ENCODE results near the gene SHISA8.
A peak's percentile ranks its signal among the peaks of the same experiment; 100 is the strongest.
"Not testable (repeated sequence)": the region's sequence is repeated elsewhere in the genome, so short reads cannot be mapped to it uniquely, and the experiment has no call there.

Gene SHISA8

DNA sequence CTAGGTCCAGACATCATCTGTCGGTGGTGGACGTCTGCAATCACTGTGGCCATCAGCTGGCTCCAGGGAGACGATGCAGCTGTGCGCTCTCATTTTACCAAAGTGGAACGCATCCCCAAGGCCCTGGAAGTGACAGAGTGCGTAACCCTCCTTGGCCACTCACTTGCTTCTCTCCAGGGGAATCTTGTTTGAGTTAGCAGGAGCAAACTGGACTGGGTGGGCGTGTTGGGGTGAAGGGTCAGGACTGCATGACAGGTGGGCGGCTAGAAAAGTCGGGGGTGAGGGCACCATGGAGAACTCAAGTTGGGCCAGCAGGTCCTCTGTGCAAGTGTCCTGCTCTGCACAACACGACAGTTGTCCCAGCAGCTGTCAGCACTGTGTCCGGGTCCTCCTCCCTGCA, 16.2 kb downstream of the SHISA8 start:
- DNase-seq: no peak

DNA sequence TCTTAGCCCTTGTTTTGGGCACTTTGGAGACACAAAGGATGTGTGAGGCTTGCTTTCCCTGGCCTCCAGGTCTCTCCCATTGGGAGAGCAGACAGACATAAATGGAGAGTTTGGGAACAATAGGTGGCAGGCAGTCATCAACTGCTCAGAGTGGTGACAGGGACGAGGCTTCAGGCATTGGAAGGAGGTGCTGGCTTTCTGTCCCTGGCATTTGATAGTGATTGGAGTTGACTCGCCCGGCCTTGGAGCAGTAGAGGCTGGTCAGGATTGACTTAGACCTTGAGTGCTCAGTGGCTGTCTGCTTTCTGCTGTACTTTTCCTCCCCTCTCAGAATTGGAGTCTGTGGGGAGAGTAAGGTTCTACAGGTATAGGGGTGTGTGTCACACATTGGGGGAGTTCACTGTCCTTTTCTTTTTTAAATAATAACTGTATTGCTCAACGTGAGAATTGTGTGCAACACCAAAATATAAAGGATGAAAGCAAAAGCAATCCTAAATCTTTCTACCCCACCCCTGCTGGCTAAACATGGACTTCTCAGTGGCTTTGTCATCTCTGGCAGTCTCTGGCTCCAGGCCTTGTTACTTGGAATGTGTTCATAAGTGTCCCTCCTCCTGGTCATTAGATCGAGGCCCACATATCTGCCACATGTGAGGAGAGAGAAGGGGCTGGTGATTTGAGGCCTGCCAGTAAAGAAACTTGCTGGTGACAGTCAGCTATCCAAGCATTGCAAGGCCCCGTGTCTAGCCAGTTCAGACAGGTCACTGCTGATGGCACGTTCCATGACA, 21.1 kb downstream of the SHISA8 start:
- DNase-seq: no peak

DNA sequence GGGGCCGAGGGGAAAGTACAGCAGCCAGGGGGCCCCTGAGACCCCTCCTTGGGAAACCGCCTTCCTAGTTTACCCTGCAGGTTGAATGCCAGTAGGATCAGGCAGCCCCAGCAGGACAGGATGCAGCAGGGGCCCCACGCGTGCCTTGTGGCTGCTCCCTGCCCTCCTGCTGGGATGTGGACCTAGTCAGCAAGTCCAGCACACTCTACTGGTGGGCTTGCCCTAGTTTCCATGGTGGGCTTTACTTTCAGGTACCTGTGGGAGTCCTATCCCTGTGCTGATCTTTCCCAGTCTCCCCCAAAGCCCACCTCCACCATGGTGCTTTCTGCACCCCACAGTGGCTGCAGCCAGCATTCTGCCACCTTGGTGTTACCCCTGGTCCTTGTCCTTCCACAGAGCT, 22.2 kb downstream of the SHISA8 start:
- no peak for DNase-seq

DNA sequence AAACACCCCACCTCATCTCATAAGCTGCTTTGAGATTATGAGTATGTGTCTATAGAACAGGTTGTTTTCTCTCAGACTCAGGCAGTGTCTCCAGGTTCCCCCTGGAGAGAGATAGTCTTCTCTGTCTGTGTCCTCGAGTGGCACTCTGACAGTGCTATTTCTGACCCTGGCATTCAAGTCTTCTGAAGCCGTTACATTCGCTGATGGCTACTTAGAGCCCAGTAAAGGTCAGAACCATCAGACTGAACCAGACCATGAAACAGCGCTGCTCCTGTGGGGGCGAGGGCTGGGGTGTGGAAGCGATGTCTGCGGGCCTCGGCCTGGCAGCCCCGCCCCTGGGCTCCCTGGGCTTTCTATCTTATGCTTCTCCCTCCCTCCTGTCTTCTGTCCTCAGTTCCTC, 23.5 kb downstream of the SHISA8 start:
- DNase-seq: no peak

DNA sequence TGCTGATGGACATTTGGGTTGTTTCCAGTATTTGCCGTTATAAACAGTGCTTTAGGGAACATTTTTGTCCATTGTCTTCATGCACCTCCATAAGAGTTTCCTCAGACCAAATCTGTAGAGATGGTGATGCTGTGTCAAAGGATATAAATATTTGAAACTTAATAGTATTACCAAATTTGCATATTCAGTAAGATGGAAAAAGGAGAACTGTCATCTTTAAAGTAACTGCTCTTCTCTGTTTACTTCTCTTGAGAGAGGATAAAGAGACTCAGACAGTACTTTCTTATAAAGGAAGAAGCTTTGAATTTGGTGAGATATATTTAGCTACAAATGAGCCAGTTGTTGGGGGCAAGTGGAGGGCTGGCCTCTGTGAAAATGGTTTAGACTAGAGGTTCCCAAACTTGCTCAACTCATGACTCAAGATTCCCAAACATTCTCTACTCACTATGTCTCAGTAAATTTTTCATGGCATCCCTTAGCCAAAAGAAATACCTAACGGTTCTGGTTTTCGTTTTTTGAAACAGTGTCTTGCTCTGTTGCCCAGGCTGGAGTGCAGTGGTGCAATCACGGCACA, 26.2 kb downstream of the SHISA8 start:
- no peak for DNase-seq

DNA sequence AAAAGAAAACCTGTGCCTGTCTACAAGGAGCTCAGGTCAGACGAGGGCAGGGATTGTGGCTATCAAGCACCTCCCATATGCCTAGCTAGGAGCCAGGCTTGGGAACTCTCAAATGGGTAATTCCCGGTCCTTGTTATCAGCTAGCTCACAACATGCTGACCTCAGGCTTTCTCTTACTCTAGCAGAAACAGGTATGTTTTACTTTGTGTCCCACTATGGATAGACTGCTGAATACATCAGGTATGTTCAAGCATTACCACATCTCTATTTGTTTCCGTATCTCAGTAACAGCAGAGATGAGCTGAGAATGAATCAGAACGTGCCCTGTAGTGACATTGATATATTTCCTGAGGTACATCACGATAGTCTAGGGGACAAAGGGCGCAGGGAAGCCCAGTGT, 29.4 kb downstream of the SHISA8 start:
- no peak for DNase-seq

DNA sequence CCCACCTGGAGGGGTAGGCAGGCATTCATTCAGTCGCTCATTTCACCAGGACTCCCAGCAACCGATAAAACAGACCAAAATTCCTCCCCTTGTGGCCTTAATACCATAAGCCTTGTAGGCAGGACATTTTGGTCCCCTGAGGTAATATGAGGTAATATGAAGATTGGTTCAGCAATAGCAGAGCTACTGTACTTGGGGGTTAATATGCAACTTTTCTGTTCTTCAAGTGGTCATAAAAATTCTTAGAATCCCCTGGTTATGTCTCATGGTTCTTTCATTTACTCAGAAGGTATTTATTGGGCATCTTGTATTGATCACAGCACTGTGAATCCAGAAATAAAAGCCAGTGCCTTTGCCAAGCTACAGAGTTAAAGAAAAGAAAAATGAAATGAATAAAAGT, 29.8 kb downstream of the SHISA8 start:
- DNase-seq: no peak

DNA sequence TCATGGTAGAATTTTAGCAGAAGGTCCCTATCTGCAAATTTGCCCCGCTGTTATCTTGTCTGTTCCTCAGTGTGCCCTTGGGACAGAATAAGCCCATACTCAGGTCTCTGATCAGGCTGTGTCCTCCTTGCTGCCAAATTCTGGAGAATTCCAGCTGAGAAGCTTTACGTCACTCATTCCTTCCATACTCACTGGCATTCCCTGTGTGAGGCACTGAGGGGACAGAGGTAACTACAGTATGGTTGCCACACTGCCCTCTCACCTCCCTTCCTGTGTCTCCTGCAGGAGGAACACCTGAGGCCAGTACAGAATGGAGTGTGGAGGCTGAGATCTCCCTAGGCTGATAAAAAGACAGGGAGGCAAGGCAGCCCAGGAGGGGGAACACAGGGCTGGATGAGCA, 31.5 kb downstream of the SHISA8 start:
- no peak for DNase-seq

DNA sequence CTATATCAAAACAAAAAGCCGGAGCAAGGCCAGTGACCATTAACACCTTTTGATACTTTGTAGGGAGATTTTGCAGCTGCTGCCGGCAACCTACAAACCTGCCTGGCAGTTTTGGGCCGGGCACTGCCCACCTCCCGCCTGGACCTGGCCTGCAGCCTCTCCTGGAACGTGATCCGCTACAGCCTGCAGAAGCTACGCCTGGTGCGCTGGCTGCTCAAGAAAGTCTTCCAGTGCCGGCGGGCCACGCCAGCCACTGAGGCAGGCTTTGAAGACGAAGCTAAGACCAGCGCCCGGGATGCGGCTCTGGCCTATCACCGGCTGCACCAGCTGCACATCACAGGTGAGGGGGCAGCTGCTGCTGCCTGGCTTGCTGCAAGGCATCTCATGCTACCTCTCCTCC, 34.2 kb downstream of the SHISA8 start:
- DNase-seq: no peak

DNA sequence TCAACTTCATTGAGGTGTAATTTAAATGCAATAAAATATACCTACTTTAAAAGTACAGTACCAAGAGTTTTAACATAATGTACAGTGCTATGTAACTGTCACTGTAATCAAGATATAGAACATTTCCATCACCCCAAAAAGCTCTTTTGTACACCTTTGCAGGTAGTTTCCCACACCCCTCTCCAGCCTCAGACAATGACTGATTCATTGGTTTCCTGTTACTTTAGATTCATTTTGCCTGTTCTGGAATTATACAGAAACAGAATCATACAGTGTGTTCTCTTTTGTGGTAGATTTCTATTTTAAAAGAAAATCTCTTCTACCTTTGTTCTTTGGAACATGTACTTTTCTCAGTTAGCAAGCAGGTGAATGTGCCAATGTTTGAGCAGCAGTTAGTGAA, 38.2 kb downstream of the SHISA8 start:
- no peak for DNase-seq

DNA sequence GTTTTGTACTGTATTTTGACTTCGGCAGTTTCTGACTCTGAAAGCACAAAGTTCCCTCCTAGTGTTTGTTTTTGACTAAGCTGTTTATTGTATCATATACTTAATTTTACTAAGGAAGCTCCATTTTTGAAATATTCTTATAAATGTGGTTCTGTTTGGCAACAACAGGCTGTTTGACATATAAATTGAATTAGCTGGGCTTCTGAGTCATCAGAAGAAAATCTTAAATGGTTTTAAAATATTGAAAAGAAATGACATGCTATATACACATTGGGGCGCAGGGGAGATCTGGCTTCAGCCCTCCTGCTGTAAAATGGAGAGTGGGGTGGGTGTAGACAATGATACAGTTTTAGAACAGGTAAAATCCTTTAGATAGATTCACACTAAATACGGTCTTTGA, 38.6 kb downstream of the SHISA8 start:
- no peak for DNase-seq

DNA sequence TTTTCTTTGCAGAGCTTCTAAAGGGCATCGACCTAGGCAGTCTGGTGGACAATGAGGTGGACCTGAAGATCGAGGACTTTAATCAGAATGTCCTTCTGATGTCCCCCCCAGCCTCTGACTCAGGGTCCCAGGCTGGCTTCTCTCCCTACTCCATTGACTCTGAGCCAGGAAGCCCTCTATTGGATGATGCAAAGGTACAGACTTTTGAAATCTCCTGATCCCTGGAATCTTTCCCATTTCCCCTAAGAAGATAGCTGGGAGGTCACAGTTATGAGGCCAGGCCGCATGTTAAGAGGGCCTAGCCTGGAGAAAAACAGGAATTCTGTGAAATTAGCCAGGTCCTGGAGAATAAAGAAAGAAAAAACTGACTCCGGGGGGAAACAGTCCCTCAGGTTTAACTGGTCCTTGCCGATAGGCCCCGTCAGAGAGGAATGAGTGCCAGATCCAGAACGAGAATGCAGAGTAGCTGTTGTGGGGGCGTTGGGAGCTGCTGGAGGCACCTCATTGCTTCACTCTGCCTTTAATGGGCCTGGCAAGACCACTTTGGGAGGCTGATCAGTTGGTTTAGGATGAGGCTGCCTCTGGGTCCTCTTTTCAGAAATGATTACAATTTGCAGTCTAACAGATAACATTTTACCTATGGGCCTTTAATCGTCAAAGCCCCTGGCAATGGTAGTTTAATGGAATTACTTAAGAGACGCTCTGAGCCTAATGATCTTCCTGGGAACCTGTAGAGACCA, 39.2 kb downstream of the SHISA8 start:
- no peak for DNase-seq

DNA sequence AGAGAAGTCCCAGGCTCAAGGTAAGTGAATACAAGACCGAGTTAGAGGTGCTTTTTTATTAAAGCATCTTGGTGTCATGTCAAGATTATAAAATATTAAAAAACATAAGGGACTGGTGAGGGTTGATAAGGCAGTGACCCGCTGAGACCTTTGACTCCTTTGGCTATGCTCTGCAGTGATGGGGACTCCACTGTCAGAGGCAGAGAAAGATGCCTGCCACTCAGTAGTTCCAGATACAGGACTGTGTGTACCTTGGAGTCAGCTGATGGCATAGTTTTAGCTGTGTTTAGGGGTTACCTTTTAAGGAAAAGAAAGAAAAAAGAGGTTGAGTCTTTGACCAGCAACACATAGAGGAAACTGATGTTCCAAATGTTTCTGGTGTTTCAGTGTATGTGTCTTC, 40.8 kb downstream of the SHISA8 start:
- no peak for DNase-seq

DNA sequence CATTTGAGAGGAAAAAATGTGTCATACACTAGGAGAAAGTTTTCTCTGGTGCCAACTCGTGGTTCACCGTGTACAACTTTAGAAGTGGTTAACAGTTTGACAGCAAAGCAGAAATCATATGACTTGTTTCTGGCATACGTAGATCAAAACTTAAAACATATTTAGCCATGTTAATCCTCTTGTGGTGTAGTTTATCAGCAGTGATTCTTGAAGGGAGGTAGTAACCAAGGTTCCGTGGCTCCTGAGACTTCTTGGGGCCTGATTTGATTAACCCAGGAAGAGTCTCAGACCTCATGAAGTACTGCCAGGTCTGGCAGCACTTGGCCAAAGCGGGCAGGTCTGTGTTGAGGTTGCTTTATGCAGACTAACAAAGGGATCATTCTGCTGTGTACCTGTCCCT, 41.5 kb downstream of the SHISA8 start:
- DNase-seq: no peak

DNA sequence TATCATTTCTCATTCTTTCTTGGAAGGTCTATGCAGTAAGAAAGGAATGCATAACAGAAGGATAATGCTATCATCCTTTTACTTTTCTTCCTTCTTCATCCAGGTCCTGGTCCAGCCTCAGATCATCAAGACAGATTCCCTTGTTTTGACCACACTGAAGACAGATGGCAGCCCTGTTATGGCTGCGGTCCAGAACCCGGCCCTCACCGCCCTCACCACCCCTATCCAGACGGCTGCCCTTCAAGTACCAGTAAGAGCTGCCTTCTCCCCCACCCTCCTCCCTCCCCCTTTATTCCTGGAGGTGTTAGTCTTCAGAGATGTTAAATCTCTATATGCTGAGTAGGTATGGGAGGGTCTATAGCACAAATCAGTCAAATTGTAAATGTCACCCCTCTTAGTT, 44.1 kb downstream of the SHISA8 start:
- DNase-seq: peak; percentile 67

DNA sequence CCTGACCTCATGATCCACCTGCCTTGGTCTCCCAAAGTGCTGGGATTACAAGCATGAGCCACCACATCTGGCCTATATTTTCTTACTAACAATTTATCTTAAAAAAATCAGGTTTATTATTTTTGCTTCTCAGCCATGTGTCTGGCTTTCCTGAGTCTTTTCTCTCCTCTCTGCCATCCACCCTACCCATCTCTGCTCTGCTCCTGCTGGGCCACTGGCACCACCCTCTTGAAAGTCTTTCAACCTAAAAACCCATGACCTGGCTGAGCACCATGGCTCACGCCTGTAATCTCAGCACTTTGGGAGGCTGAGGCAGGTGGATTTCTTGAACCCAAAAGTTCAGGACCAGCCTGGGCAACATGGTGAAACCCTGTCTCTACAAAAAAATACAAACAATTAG, 44.8 kb downstream of the SHISA8 start:
- DNase-seq: not testable (repeated sequence)

DNA sequence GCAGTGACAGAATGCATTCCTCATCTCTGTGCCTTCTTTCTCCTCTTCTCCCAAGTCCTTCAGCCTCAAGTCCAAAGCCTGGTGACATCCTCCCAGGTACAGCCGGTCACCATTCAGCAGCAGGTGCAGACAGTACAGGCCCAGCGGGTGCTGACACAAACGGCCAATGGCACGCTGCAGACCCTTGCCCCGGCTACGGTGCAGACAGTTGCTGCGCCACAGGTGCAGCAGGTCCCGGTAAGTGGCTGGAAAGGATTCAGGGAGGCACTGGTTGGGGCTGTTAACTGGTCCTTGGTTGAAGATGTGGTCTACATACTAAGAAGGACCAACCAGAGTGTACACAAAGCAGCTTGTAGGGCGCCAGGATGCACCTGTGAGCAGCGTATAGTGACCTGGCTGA, 46.3 kb downstream of the SHISA8 start:
- no peak for DNase-seq

DNA sequence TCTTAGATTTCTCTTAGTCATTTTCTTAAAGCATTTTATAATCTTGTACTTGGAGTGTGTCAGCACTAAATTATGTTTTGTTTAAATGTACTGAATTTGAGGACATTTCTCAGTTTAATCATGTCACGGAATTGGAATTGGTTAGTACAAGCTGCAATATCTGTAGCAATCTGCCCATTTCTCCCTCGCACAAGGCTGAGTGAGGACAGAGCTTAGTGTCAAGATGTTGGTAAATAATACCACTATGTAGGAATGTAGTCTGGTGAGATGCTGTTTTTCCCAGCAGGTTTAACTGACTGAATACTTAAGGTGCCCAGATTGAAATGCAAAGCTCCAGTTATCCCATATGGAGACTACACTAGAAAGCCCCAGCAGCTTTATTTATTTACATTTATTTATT, 51.4 kb downstream of the SHISA8 start:
- no peak for DNase-seq

DNA sequence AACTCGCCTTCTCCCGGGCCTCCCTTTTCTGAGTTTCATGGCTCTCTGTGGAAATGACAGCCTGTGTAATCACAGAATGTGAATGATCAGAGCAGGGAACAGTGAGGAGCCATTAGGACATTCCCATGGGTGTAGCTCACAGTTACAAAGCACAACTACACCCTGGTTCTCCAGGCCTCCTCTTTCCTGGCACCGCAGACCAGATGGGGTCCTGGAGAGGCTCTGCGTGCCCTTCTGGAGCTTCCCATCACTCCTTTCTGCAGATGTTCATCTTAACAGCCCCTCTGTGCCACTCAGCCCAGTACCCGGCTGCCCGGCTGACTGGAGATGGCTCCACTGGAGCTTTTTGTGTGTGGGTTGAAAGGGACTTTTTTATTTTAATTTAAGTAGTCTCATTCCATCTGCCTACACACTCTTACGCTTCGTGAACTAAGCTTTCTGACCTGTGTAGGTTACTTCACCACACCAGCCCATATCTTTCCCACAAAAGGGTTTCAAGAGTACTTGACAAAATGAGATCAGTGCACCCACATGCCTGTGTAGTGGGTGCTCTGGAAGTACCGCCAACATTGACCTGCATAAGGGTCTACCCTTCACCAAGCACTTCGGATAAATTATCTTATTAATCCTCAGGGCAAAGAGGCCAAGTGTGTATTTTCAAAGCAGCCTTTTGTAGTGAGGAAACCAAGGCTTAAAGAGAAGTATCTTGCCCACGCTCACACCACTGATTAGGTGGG, 52.2 kb downstream of the SHISA8 start:
- no peak for DNase-seq

DNA sequence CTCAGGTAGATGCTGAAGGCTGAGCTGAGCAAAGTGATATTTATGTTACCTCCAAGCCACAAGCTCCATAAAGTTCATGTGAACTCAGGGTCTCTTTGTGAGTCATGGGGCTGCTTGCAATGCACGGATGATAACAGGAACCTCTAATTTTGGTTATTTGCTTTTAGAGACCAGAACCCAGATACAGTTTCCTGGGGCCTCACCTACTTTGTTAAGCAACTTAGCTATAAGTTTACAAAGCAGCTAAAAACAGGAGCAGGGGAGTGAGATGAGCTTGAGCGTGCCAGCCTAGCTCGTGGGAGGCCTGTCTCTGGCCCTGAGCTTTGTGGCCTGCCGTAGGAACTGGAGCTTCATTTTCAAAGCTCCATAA, 52.7 kb downstream of the SHISA8 start:
- no peak for DNase-seq

Measured in DMS 273 treated with DMSO at 0.1 percent for 48 hours (cell line).